GM23338 (cell line): ENCODE measurements around the gene TPRX1. TPM values are rescaled to one million over a fixed set of nuclear protein-coding genes. Genes with fewer than 3 reads are reported as not detected.

Source experiments
- CREB1 ChIP-seq: fragments of 250-450 bp; sonication (Bioruptor Pico); IDR thresholded peaks from 2 replicates; pipeline ENCODE4 v1.5.0; 2020; ENCODE audit warnings: low read depth, mild to moderate bottlenecking, moderate library complexity
- EZH2phosphoT487 ChIP-seq: fragments of 200-600 bp; sonication (generic); IDR thresholded peaks from one replicate; pipeline ENCODE4 v1.8.1; 2018; ENCODE audit warnings: antibody characterized with exemption; ENCODE audit not compliant: unreplicated experiment
- JUNB ChIP-seq: IDR thresholded peaks from one replicate; pipeline ENCODE4 v1.6.1; 2016; ENCODE audit warnings: antibody characterized with exemption; ENCODE audit not compliant: unreplicated experiment
- POLR2AphosphoS5 ChIP-seq: IDR thresholded peaks from 2 replicates; pipeline ENCODE4 v1.6.1; 2016; ENCODE audit warnings: antibody characterized with exemption, low read depth
- STAT1 ChIP-seq: IDR thresholded peaks from one replicate; pipeline ENCODE4 v1.6.1; 2016; ENCODE audit warnings: antibody characterized with exemption; ENCODE audit not compliant: unreplicated experiment
- ZNF114 ChIP-seq: fragments of 250-450 bp; sonication (Bioruptor Pico); IDR thresholded peaks from 2 replicates; pipeline ENCODE4 v1.5.0; 2020; ENCODE audit warnings: mild to moderate bottlenecking, moderate library complexity
- ZNF331 ChIP-seq: fragments of 250-450 bp; sonication (Bioruptor Pico); IDR thresholded peaks from 2 replicates; pipeline ENCODE4 v1.5.0; 2020; ENCODE audit warnings: low read depth, mild to moderate bottlenecking, moderate library complexity
- polyA plus RNA-seq: library from polyadenylated mRNA; unstranded; fragments of >200 nt; fragmentation: Nextera tagmentation; extraction: Ambion mirVana; gene quantifications from 2 replicates; pipeline ENCODE4 v1.2.1, GENCODE V29; 2016
- total RNA-seq: library from RNA; depleted of rRNA; stranded (reverse); fragments of >200 nt; shearing (Covaris generic); gene quantifications from 2 replicates; pipeline ENCODE4 v1.2.3, GENCODE V29; 2014
- TF ChIP-seq, protein P1 (sequence below): fragments of 250-450 bp; sonication (Bioruptor Pico); IDR thresholded peaks from 2 replicates; pipeline ENCODE4 v1.5.0; 2020; ENCODE audit warnings: mild to moderate bottlenecking, moderate library complexity
- TF ChIP-seq, protein P2 (sequence below): IDR thresholded peaks from one replicate; pipeline ENCODE4 v1.6.1; 2018; ENCODE audit warnings: antibody characterized with exemption; ENCODE audit not compliant: unreplicated experiment

TPRX1 gene
- total and polyA plus RNA-seq, 2 experiments from 2014 or later, result 0.28 TPM; not detected in 1

DNA sequence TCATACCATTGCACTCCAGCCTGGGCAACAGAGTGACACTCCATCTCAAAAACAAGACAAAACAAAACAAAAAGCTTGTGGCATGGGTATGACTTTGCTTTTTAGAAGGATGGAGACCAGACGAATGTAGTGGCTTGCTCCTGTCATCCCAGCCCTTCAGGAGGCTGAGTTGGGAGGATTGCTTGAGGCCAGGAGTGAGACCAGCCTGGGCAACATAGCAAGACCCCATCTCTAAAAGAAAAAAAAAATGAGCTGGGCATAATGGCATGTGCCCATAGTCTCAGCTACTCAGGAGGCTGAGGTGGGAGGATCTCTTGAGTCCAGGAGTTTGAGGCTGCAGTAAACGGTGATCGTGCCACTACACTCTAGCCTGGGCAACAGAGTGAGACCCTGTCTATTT is 42.2 kb downstream of the TPRX1 start (continued):
- TF ChIP-seq, protein P1, sequence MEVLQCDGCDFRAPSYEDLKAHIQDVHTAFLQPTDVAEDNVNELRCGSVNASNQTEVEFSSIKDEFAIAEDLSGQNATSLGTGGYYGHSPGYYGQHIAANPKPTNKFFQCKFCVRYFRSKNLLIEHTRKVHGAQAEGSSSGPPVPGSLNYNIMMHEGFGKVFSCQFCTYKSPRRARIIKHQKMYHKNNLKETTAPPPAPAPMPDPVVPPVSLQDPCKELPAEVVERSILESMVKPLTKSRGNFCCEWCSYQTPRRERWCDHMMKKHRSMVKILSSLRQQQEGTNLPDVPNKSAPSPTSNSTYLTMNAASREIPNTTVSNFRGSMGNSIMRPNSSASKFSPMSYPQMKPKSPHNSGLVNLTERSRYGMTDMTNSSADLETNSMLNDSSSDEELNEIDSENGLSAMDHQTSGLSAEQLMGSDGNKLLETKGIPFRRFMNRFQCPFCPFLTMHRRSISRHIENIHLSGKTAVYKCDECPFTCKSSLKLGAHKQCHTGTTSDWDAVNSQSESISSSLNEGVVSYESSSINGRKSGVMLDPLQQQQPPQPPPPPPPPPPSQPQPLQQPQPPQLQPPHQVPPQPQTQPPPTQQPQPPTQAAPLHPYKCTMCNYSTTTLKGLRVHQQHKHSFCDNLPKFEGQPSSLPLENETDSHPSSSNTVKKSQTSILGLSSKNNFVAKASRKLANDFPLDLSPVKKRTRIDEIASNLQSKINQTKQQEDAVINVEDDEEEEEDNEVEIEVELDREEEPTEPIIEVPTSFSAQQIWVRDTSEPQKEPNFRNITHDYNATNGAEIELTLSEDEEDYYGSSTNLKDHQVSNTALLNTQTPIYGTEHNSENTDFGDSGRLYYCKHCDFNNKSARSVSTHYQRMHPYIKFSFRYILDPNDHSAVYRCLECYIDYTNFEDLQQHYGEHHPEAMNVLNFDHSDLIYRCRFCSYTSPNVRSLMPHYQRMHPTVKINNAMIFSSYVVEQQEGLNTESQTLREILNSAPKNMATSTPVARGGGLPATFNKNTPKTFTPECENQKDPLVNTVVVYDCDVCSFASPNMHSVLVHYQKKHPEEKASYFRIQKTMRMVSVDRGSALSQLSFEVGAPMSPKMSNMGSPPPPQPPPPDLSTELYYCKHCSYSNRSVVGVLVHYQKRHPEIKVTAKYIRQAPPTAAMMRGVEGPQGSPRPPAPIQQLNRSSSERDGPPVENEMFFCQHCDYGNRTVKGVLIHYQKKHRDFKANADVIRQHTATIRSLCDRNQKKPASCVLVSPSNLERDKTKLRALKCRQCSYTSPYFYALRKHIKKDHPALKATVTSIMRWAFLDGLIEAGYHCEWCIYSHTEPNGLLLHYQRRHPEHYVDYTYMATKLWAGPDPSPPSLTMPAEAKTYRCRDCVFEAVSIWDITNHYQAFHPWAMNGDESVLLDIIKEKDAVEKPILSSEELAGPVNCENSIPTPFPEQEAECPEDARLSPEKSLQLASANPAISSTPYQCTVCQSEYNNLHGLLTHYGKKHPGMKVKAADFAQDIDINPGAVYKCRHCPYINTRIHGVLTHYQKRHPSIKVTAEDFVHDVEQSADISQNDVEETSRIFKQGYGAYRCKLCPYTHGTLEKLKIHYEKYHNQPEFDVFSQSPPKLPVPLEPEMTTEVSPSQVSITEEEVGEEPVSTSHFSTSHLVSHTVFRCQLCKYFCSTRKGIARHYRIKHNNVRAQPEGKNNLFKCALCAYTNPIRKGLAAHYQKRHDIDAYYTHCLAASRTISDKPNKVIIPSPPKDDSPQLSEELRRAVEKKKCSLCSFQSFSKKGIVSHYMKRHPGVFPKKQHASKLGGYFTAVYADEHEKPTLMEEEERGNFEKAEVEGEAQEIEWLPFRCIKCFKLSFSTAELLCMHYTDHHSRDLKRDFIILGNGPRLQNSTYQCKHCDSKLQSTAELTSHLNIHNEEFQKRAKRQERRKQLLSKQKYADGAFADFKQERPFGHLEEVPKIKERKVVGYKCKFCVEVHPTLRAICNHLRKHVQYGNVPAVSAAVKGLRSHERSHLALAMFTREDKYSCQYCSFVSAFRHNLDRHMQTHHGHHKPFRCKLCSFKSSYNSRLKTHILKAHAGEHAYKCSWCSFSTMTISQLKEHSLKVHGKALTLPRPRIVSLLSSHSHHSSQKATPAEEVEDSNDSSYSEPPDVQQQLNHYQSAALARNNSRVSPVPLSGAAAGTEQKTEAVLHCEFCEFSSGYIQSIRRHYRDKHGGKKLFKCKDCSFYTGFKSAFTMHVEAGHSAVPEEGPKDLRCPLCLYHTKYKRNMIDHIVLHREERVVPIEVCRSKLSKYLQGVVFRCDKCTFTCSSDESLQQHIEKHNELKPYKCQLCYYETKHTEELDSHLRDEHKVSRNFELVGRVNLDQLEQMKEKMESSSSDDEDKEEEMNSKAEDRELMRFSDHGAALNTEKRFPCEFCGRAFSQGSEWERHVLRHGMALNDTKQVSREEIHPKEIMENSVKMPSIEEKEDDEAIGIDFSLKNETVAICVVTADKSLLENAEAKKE (CRISPR knock-in tag), result no peak
- no peak for TF ChIP-seq ZNF331 (CRISPR knock-in tag)
- TF ChIP-seq STAT1, result no peak
- TF ChIP-seq CREB1, result no peak
- TF ChIP-seq, protein P2, sequence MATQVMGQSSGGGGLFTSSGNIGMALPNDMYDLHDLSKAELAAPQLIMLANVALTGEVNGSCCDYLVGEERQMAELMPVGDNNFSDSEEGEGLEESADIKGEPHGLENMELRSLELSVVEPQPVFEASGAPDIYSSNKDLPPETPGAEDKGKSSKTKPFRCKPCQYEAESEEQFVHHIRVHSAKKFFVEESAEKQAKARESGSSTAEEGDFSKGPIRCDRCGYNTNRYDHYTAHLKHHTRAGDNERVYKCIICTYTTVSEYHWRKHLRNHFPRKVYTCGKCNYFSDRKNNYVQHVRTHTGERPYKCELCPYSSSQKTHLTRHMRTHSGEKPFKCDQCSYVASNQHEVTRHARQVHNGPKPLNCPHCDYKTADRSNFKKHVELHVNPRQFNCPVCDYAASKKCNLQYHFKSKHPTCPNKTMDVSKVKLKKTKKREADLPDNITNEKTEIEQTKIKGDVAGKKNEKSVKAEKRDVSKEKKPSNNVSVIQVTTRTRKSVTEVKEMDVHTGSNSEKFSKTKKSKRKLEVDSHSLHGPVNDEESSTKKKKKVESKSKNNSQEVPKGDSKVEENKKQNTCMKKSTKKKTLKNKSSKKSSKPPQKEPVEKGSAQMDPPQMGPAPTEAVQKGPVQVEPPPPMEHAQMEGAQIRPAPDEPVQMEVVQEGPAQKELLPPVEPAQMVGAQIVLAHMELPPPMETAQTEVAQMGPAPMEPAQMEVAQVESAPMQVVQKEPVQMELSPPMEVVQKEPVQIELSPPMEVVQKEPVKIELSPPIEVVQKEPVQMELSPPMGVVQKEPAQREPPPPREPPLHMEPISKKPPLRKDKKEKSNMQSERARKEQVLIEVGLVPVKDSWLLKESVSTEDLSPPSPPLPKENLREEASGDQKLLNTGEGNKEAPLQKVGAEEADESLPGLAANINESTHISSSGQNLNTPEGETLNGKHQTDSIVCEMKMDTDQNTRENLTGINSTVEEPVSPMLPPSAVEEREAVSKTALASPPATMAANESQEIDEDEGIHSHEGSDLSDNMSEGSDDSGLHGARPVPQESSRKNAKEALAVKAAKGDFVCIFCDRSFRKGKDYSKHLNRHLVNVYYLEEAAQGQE, result no peak
- TF ChIP-seq EZH2phosphoT487, result no peak
- TF ChIP-seq ZNF114 (CRISPR knock-in tag), result no peak
- TF ChIP-seq POLR2AphosphoS5, result no peak
- TF ChIP-seq JUNB, result no peak
